Measurements from ENCODE around the gene TNFRSF14. TPM values are rescaled to one million over a fixed set of nuclear protein-coding genes. Genes with fewer than 3 reads are reported as not detected.

TNFRSF14 gene
- total and polyA plus RNA-seq, 2 of the 13 experiments (the other 11 are each of a cell fraction or from before 2014, with no cell fraction given), result 11.9 to 49.9 TPM

GRCh38 chr1:2555634-2556276 lies 416 bp upstream of the TNFRSF14 start (continued):
- TF ChIP-seq AKNA (CRISPR knock-in tag; IDR thresholded peaks at IDR 0.05; ENCODE audit: borderline replicate concordance) (no peak), ZNF30 (CRISPR knock-in tag; IDR thresholded peaks at IDR 0.05) (no peak), ZNF280B (CRISPR knock-in tag; IDR thresholded peaks at IDR 0.05; ENCODE audit: borderline replicate concordance) (0 out of 2 replicates have a peak, but pooled peaks have one; percentile 56), KAT2B (IDR thresholded peaks at IDR 0.05; ENCODE audit: borderline replicate concordance, low read depth, low read length) (no peak), TGIF2 (CRISPR knock-in tag; IDR thresholded peaks at IDR 0.05) (peak; percentile 54; the same call in 1 of the 2 replicates), NR2C2 (CRISPR knock-in tag; IDR thresholded peaks at IDR 0.05; ENCODE audit: borderline replicate concordance) (no peak), ZNF770 (CRISPR knock-in tag; IDR thresholded peaks at IDR 0.05) (peak; percentile 63), ZNF75D (CRISPR knock-in tag; IDR thresholded peaks at IDR 0.05; ENCODE audit: borderline replicate concordance) (no peak), NFAT5 (CRISPR knock-in tag; IDR thresholded peaks at IDR 0.05) (0 out of 2 replicates have a peak, but pooled peaks have one; percentile 26), HES4 (CRISPR knock-in tag; IDR thresholded peaks at IDR 0.05; ENCODE audit: borderline replicate concordance) (peak; percentile 79), ATAD3A (CRISPR knock-in tag; IDR thresholded peaks at IDR 0.05) (no peak), GATAD1 (CRISPR knock-in tag; IDR thresholded peaks at IDR 0.05) (peak; percentile 67; the same call in 1 of the 2 replicates)

Measured in HepG2 (cell line).